Fibroblast of pulmonary artery (primary cell): ENCODE data around the gene MRPL18.

Source experiments
- DNase-seq: peaks from one replicate; pipeline ENCODE4 v3.0.0-alpha.2; 2010; ENCODE audit warnings: low read depth
- H3K4me3 ChIP-seq: replicated peaks from 2 replicates; pipeline ENCODE4 v1.5.1; 2011; ENCODE audit warnings: low read depth, mild to moderate bottlenecking, control low read depth, low read length, moderate library complexity
- TF ChIP-seq, protein P1 (sequence below): IDR thresholded peaks from 2 replicates; pipeline ENCODE4 v1.5.1; 2011; ENCODE audit warnings: mild to moderate bottlenecking, control low read depth, low read length, inconsistent platforms; ENCODE audit errors: missing control alignments

The MRPL18 gene

DNA sequence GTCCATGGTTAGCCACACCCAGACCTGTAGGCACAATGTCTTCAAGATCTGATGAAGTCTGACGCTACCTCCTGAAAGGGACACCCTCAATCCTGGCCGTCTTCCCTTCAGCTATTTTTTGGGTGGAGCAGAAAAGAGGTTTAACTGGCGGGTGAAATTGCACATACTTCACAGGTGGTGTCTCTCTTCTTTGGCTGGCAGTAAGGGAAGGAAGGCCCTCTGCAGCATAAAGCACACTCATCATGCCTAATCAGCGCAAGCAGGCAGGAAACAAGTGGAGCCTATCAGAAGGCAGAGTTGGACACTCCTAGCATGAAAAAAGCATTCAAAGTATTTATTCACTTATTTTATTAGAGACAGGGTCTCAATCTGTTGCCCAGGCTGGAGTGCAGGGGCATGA, 42.7 kb downstream of the MRPL18 start:
- H3K4me3 ChIP-seq: no peak overlapping the region
- TF ChIP-seq, protein P1, sequence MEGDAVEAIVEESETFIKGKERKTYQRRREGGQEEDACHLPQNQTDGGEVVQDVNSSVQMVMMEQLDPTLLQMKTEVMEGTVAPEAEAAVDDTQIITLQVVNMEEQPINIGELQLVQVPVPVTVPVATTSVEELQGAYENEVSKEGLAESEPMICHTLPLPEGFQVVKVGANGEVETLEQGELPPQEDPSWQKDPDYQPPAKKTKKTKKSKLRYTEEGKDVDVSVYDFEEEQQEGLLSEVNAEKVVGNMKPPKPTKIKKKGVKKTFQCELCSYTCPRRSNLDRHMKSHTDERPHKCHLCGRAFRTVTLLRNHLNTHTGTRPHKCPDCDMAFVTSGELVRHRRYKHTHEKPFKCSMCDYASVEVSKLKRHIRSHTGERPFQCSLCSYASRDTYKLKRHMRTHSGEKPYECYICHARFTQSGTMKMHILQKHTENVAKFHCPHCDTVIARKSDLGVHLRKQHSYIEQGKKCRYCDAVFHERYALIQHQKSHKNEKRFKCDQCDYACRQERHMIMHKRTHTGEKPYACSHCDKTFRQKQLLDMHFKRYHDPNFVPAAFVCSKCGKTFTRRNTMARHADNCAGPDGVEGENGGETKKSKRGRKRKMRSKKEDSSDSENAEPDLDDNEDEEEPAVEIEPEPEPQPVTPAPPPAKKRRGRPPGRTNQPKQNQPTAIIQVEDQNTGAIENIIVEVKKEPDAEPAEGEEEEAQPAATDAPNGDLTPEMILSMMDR: no peak
- no peak for DNase-seq

DNA sequence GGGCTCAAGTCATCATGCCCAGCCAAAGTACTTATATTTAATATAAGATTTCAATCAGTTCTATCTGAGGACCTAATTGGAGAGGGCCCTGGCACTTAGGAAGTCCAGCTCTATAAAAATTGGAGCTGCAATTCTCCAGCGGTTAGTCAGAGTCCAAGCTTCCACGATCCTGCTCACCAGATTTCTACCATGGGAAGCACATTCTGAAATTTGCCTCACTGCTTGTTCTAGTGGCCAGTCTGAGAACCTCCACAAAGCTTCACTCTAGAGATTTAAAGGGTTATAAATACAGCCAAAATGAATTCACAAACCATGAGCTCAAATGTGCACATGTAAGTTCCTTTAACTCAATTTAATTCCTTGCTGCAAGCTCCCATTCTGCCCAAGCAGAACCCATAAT, 43.3 kb downstream of the MRPL18 start:
- peak; percentile 38 for DNase-seq
- TF ChIP-seq, protein P1: no peak
- H3K4me3 ChIP-seq: no peak overlapping the region

DNA sequence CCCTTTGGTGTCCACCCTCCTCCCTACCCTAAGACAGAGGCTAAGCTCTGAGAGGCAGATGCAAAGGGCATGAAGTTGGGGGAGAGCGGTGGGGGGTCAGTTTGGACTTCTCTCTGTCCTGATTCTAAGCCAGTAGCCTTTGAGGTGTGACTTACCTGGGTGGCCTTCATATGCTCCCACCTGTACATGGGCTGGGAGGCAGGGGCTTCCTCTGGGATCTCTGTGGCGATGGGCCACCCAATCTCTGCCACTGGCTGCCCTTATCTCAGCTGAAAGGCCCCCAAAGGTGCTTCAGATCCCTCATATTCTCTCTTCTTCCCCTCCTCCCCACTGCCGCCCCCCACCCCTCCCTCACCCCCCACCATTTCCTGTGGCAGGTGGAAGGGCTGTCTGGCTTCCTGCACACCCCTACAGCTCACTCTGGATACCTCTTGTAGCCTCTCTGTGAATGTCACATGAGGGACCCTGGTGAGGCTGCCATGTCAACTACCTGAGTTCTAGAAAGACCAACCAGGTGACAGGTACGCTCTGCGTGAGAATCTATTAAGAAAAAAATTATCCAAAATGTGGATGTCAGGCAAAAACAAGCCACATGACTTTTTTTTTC, 43.8 kb downstream of the MRPL18 start:
- TF ChIP-seq, protein P1: no peak
- H3K4me3 ChIP-seq: no peak overlapping the region
- DNase-seq: no peak

DNA sequence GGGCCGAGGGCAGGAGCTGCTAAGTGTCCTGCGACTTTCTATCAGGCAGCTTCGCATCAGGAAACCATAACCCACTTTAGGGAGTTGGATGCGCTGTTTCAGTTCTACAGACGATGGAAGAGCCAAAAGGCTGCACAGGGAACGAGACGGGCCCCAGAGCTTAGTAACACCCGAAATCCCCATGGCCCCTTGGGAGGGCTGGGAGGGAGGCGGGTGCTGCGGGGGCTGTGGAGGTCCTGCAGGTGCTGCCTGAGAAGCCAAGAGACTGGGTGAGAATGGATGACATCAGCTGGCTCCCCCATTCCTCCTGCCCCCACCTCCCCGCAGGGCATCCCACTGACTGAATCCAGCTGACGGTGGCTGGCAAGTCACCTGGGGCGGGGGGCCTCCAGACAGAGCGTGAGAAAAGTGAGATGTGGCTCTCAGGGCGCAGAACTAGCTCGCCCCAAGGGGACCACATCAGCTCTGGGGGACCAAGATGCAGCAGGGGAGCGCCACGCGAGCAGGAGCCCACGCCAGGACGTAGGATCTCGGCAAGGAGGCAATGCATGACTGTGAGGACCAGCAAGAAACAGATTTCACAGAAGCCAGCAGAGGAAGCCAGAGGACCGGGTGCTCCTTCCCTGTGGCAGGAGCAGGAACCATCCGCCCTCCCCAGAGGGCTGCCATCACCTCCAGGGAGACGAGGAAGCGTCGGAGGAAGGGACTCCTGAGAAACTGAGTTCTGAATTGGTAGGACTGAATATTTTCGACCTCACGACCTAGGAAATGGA, 46.6 kb downstream of the MRPL18 start:
- H3K4me3 ChIP-seq: peak overlapping the region; percentile 29
- peak; percentile 47 for DNase-seq
- TF ChIP-seq, protein P1: no peak

DNA sequence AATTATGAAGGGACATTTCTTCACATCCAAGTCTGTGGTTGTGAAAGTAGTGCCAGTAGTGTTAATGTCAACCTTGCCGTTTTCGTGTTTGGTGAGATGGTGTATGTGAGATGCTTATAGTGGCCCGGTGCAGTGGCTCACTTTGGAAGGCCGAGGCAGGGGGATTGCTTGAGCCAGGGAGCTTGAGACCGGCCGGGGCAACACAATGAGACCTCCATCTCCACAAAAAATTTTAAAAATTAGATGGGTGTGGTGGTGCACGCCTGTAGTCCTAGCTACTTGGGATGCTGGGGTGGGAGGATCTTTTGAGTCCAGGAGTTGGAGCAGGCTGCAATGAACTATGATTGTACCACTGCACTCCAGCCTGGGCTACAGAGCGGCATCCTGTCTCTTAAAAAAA, 47.2 kb downstream of the MRPL18 start:
- TF ChIP-seq, protein P1: no peak
- H3K4me3 ChIP-seq: no peak overlapping the region
- no peak for DNase-seq

DNA sequence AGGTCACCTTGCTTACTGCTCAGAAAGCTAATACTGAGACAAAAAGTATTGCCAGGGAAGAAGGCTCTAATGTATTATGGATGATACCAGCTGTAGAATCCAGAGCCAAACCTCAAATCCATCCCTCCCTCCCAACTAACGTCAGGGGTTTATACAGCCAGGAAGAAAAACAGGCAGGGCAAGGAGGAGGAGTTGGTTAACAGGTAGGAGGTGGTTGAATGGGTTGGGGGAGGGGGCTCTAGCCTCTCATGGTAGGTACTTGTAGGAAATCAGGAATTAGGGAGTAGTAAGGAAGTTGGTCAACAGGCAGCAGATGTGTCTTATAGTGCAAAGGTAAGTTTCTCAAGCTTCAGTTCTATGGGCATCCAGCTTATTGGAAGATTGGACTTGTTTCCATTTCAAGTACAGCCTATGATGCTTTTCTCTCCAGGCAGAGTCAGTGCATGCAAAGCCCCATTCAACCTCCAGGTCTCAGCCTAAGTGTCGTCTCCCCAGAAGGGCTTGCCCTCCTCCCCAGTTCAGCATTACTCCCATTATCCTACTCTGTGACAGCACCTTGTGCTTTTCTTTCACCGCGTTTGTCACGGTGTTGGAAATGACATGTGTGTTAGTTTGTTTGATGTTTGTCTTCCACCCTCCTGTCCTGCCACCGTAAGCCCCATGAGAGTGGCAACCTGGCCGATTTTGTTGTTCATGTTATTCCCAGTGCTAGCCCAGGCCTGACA, 47.9 kb downstream of the MRPL18 start:
- DNase-seq: no peak
- TF ChIP-seq, protein P1: no peak
- H3K4me3 ChIP-seq: no peak overlapping the region
